ENCODE measurements around the gene CACNA1B. TPM values are rescaled to one million over a fixed set of nuclear protein-coding genes. Genes with fewer than 3 reads are reported as not detected.

The CACNA1B gene
- polyA plus RNA-seq, 3 donors = 0.24 to 0.53 (median 0.26) TPM

DNA sequence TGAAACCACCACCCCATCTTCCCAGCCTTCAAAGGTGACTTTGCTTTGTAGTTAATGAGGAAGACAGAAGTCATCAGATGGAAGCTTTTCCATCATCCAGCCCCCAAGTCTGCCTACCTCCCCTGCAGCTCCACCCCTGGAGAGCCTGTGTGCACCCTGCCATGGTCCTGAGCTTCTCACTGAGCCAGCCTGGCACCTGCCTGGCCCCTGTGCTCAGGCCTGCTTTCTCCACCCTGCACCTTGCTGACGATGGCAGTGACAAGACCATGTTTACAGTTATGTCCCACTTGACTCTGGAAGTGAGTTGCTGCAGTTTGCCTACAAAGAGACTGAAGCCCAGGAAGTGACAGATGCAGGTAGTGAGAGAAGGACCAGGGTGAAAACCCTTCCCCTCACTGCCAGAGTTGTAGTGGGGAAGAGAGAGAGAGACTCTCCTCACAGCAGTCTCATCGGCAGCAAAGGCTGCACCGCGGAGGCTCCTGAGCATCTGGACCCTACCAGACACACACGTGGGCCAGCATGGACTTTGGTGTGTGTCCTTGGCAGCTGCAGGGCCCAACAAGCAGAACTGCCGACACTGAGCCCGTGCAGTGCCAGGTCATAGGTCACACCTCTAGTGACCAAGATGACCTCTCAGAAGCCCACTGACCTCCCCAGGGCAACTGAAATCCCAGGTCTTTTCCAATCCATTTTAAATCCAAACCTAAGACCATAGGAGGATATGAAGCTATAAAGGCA, 107.1 kb downstream of the CACNA1B start:
- DNase-seq = no peak

GRCh38 chr9:137985637-137986071, 108.1 kb downstream of the CACNA1B start:
- no peak for DNase-seq

DNA sequence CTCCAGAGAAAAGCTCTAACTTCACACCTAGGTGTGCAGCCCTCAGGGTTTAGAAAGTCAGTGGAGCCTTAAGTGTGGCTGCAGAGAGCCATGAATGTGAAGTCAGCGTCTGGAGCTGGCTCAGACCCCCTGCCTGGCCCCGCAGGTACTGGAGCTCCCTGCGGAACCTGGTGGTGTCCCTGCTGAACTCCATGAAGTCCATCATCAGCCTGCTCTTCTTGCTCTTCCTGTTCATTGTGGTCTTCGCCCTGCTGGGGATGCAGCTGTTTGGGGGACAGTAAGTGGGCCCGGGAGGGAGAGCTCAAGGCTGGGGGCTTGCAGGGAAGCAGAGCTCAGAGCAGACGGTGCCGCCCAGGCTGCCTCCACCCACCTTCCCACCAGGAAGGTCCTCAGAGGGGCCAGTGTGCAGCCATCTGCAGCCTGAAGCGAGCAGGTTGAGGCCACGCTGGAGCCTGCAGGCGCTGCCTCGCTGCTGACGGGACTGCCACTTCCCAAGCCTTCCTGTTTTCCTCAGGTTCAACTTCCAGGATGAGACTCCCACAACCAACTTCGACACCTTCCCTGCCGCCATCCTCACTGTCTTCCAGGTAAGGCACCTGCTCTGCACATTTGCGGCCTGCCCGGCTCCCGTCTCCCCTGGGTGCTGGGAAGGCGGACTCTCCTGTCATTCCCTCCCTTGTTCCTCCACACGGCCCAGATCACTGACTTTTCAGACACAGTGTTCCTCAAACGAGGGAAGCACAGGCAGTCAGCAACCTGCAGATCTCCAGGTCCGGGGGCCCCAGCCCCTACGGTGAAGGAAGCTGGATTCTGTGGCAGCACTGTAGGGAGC, 108.9 kb downstream of the CACNA1B start:
- DNase-seq = no peak

GRCh38 chr9:137987244-137988030, 109.9 kb downstream of the CACNA1B start:
- no peak for DNase-seq

- no peak for DNase-seq
Observed at GRCh38 chr9:137988051-137988450, 110.5 kb downstream of the CACNA1B start.

DNA sequence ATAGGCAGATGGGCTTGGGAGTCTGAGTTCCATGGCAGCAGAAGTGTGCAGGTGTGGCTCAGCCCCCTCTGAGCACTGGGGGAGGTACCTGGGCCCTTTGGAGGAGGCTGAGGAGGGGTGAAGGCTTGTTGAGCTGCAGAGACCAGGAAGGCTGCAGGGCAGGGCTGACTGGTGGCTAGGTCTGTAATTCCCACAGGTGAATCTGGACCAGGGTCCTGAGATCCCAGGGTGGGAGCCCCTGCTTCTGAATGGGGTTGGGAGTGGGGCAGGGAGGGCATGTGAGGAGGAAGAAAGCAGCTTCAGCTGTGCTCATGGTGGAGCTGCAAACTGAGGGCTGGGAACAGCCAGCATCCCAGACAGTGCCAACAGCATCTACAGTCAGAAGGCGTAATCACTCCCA, 111.1 kb downstream of the CACNA1B start:
- DNase-seq = no peak

DNA sequence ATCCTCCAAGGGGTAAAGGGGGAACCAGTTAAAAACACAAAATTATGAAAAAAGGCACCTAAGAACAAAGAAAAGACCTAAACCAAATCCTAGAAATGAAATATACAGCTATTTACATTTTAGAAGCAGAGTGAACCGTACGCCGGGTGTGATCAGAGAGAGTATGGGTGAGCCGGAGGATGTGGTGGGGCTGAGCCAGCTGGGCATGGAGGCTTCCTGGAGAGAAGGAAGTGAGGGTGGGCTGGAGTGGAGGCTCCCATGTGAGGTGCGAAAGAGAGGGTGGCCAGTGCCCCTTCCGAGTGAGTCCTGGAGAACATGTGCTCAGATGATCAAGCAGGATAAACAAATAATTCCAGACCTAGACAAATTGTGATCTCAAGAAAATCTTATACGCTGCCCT, 111.6 kb downstream of the CACNA1B start:
- no peak for DNase-seq

DNA sequence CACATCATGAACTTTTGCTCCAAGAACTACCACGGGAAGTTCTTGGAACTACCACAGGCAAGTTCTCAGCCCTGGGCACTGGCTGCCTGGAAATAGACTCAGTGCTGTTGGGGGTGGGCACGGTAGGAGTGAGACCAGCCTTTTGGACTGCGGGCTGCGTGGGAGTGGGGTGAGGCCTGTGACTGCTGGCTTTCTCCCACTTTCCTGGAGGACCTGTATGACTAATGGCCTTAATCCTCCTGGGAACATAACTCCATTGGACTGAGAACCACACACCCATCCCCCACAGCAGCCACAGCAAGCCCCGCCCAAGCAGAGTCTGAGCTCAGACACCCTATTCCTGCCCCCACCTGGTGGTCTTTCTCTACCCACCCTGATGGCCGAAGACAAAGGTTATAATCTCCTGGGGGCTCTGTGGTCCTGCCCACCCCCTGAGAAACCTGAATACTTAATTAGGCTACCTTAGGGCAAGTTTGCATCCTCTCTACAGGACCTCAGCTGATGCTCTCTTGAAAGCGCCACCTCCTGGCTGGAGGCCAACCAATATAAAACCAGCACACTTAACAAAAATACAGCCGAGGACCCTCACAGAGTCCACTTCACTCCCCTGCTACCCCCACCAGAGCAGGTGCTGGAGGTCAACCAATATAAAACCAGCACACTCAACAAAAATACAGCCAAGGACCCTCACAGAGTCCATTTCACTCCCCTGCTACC, 112.6 kb downstream of the CACNA1B start:
- DNase-seq = no peak

- DNase-seq = no peak
Observed at GRCh38 chr9:138003485-138004190, 126.1 kb downstream of the CACNA1B start.

GRCh38 chr9:138006576-138007233, 129.1 kb downstream of the CACNA1B start:
- no peak for DNase-seq

DNA sequence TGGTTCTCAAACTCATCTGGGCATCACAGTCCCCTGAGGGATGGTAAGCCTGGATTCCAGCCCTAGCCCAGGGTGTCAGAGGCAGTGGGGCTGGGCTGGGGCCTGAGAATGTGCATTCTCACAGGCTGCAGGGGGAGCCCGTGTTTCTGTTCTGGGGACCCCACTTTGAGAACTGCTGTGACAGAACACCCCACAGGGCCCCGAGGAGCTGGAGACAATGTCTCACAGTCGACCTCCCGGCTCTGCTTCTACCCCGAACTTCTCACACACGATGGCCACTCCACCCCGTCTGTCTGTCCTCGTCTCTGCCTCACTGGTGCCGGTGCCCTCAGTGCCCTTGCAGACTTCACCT, 130.0 kb downstream of the CACNA1B start:
- DNase-seq = no peak

GRCh38 chr9:138007918-138008841, 130.6 kb downstream of the CACNA1B start:
- no peak for DNase-seq

GRCh38 chr9:138009016-138009802, 131.6 kb downstream of the CACNA1B start:
- no peak for DNase-seq

DNA sequence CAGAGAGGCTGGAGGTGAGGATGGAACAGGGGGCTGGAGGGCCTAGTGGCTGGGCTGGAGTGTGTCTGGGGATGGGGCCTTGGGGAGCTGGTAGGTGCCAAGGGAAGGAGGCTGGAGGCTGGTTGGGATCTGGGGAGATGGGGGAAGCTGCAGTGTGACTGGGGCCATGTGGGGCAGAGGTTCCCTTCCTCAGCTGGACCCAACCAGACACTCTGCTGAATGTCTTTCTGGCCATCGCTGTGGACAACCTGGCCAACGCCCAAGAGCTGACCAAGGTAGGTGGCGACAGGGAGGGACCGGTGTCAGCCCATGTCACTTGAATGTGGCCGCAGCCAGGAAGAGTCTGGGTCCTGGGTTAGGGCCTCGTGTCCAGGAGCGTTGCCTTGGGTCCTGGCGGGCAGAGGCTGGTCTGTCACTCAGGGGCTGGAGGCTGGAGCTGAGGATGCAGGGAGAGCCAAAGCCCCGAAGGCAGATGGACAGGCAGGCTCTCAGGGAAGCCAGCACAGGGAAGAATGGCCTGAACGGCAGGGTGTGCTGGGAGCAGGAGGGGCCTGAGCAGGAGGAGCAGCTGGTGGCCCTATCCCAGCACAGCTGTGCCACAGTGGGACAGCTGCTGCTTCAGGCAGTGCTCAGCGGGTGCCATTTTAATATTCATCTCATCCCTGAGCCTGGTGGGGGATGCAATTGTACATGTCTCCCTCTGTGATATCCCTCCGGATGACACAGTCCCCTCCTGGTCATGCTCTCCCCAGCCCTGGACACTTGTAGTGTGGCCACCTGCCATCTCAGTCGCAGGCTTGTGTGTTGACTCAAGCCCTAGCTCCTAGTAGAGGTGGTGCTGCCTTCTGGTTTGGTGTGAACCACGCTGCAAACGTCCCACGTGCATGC, 132.5 kb downstream of the CACNA1B start:
- no peak for DNase-seq

DNA sequence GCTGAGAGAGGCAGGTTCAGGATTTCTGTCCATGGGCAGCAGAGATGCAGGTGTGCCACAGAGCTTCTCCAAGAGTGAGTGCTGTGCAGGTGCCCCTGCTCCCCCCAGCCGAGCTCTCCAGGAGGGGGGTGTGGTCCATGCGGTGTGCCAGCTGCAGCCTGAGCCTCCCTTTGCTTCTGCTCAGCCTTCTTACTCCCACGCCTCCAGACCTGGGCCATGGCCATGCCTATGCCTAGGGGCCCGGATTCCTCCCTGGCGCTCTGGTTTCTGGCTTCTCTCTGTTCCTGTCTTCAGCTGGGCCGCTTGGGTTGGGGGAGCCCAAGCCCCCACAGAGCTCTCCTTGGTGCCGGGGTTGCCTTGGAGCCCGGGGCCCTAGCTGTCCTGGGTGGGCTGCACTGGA, 133.3 kb downstream of the CACNA1B start:
- no peak for DNase-seq

DNA sequence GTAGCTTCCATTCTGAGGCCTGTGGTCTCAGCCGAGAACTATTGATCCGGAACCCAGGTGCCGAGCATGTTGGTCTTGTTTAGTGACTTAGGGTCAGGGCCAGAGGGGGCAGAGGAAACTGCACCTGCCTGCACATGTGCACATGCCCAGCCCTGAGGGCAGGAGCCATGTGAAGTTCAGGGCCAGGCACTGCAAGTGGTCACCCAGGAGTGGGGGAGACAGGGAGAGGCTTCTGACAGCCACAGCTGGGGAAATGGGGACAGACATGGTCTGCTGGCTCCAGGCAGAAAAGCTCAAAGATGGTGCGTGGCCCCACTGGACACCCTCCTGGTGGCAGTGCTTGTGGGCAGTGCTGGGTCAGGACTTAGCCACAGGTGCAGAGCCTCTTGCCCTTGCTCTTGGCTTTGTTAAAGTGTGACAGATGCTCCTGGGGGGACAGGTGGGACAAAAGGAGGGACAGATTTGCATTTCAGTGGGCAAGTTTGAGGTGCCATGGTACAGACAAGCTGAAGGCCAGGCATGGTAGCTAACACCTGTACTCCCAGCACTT, 134.4 kb downstream of the CACNA1B start:
- no peak for DNase-seq

DNA sequence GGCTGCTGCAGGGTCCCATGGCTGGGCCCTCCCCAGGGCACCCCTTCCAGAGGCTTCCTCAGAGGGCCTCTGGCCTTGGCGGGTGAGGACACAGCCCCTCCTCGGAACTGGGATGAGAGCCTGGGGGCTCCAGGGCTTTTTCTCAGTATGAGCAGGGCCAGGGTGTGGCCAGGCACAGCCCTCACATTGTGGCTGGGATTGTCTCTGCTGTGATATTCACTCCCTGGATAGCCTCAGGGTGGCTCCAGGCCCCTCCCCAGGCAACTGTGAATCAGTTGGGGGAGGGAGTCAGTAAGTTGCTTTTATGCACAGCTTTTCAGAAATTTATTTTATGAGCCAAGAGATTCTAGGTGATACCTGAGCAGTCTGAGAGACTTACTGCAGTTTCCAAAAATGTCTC, 135.7 kb downstream of the CACNA1B start:
- DNase-seq = no peak
